HEK293T (cell line): ENCODE results near the gene PRICKLE1.

Experiments
- ARNT ChIP-seq: fragments of 450-650 bp; IDR thresholded peaks from 2 replicates; pipeline ENCODE4 v1.6.1; 2017; ENCODE audit warnings: mild to moderate bottlenecking
- BHLHE40 ChIP-seq: fragments of 450-650 bp; IDR thresholded peaks from 2 replicates; pipeline ENCODE4 v1.6.1; 2016; ENCODE audit warnings: mild to moderate bottlenecking, moderate library complexity, borderline replicate concordance
- CTBP1 ChIP-seq: fragments of 450-650 bp; IDR thresholded peaks from 2 replicates; pipeline ENCODE4 v1.6.1; 2016; ENCODE audit warnings: borderline replicate concordance
- ELF4 ChIP-seq: fragments of 450-650 bp; IDR thresholded peaks from 2 replicates; pipeline ENCODE4 v1.6.1; 2017; ENCODE audit warnings: antibody characterized with exemption
- FOXA1 ChIP-seq: fragments of 450-650 bp; IDR thresholded peaks from 2 replicates; pipeline ENCODE4 v1.6.1; 2016; ENCODE audit warnings: mild to moderate bottlenecking
- FOXK2 ChIP-seq: fragments of 450-650 bp; IDR thresholded peaks from 2 replicates; pipeline ENCODE4 v1.6.1; 2016; ENCODE audit warnings: mild to moderate bottlenecking
- FOXM1 ChIP-seq: fragments of 450-650 bp; IDR thresholded peaks from 2 replicates; pipeline ENCODE4 v1.6.1; 2017; ENCODE audit warnings: mild to moderate bottlenecking, borderline replicate concordance
- HDGF ChIP-seq: fragments of 450-650 bp; IDR thresholded peaks from 2 replicates; pipeline ENCODE4 v1.6.1; 2017; ENCODE audit warnings: antibody characterized with exemption, borderline replicate concordance
- LEF1 ChIP-seq: fragments of 450-650 bp; IDR thresholded peaks from 2 replicates; pipeline ENCODE4 v1.6.1; 2017; ENCODE audit warnings: mild to moderate bottlenecking, borderline replicate concordance
- NFRKB ChIP-seq: fragments of 450-650 bp; IDR thresholded peaks from 2 replicates; pipeline ENCODE4 v1.6.1; 2016; ENCODE audit warnings: mild to moderate bottlenecking, moderate library complexity
- PKNOX1 ChIP-seq: fragments of 450-650 bp; IDR thresholded peaks from 2 replicates; pipeline ENCODE4 v1.6.1; 2016
- SP1 ChIP-seq: fragments of 450-650 bp; IDR thresholded peaks from 2 replicates; pipeline ENCODE4 v1.6.1; 2017
- SUZ12 ChIP-seq: fragments of 450-650 bp; IDR thresholded peaks from 2 replicates; pipeline ENCODE4 v1.6.1; 2016; ENCODE audit warnings: mild to moderate bottlenecking
- TARDBP ChIP-seq: fragments of 450-650 bp; IDR thresholded peaks from 2 replicates; pipeline ENCODE4 v1.6.1; 2016

- no peak for TF ChIP-seq FOXA1
- TF ChIP-seq BHLHE40: no peak
- no peak for TF ChIP-seq SUZ12
- no peak for TF ChIP-seq TARDBP
- TF ChIP-seq FOXK2: no peak
- TF ChIP-seq FOXM1: no peak
- TF ChIP-seq SP1: no peak
- no peak for TF ChIP-seq PKNOX1
- no peak for TF ChIP-seq ARNT
- no peak for TF ChIP-seq ELF4
- no peak; the same call in 1 of the 2 replicates for TF ChIP-seq CTBP1
- no peak for TF ChIP-seq HDGF
- TF ChIP-seq LEF1: no peak
- TF ChIP-seq NFRKB: no peak
These were observed 886 bp upstream of the PRICKLE1 start for GRCh38 chr12:42590330-42590934.
